Natural killer cell (primary cell): ENCODE results near the gene ARGLU1. TPM values are rescaled to one million over a fixed set of nuclear protein-coding genes. Genes with fewer than 3 reads are reported as not detected.

ENCODE experiments used
- ATAC-seq, 3 donors: fragments of 150-1000 bp in 2 of 3; fragments of 200-7000 bp in 1 of 3; cut with Tn5 transposase; 1 replicate in 1 of 3; 2 replicates in 2 of 3; pipeline ENCODE4 v1.10.0; 2021; ENCODE audit warnings: mild to moderate bottlenecking in 2 of 3, moderate library complexity in 2 of 3
- DNase-seq, 2 donors: peaks; one replicate each; pipeline versions ENCODE4 v3.0.0 to v3.0.0-alpha.2; 2013 to 2021; ENCODE audit warnings: mixed read lengths in 1 of 2
- H3K27ac ChIP-seq: one replicate; pipeline ENCODE4 v1.5.1; 2013; ENCODE audit warnings: mild to moderate bottlenecking, low read length
- H3K27me3 ChIP-seq: one replicate; pipeline ENCODE4 v1.6.1; 2013; ENCODE audit warnings: low read length; ENCODE audit not compliant: control insufficient read depth, insufficient read depth
- H3K36me3 ChIP-seq: one replicate; pipeline ENCODE4 v1.6.1; 2013; ENCODE audit warnings: low read length; ENCODE audit not compliant: control insufficient read depth, insufficient read depth
- H3K4me1 ChIP-seq: one replicate; pipeline ENCODE4 v1.6.1; 2013; ENCODE audit warnings: low read length; ENCODE audit not compliant: control insufficient read depth, insufficient read depth
- H3K4me3 ChIP-seq: one replicate; pipeline ENCODE4 v1.5.1; 2013; ENCODE audit warnings: low read length
- H3K9me3 ChIP-seq: one replicate; pipeline ENCODE4 v1.6.1; 2013; ENCODE audit warnings: low read length; ENCODE audit not compliant: control insufficient read depth, insufficient read depth
- H3K27ac Mint-ChIP-seq, 2 donors: one replicate each; pipeline ENCODE4 v1.8.0; 2022; ENCODE audit warnings: mild to moderate bottlenecking in 2 of 2, mixed read lengths in 2 of 2, moderate library complexity in 1 of 2
- H3K27me3 Mint-ChIP-seq, 2 donors: one replicate each; pipeline ENCODE4 v1.8.0; 2022; ENCODE audit warnings: low read depth in 2 of 2, mixed read lengths in 2 of 2
- H3K36me3 Mint-ChIP-seq: one replicate; pipeline ENCODE4 v1.8.0; 2022; ENCODE audit warnings: mixed read lengths
- H3K4me1 Mint-ChIP-seq, 2 donors: one replicate each; pipeline ENCODE4 v1.8.0; 2022; ENCODE audit warnings: mixed read lengths in 2 of 2
- H3K4me3 Mint-ChIP-seq: one replicate; pipeline ENCODE4 v1.8.0; 2022; ENCODE audit warnings: mild to moderate bottlenecking, moderate library complexity, mixed read lengths
- H3K9me3 Mint-ChIP-seq, 2 donors: one replicate each; pipeline ENCODE4 v1.8.0; 2022; ENCODE audit warnings: mixed read lengths in 2 of 2
- WGBS: methylation state at CpG from one replicate; pipeline ENCODE4 v1.1.7; 2013; ENCODE audit warnings: missing lambda C conversion rate; ENCODE audit not compliant: insufficient coverage; 5-methylcytosine and 5-hydroxymethylcytosine counted together
- intact Hi-C: fragments of 100-400 bp; cut with micrococcal nuclease; formaldehyde crosslinking; loops from one replicate; pipeline ENCODE4 v1.14.2; 2022
- total RNA-seq, 4 donors: library from RNA; stranded (reverse); fragments of 120-200 nt in 1 of 4; gene quantifications; one replicate each; pipeline versions ENCODE4 v1.2.3 to v1.2.4, GENCODE V29; 2013 to 2022
- TF ChIP-seq, protein P1 (sequence below): fragments of 200-600 bp; IDR thresholded peaks from one replicate; pipeline ENCODE4 v1.8.0; 2022; ENCODE audit warnings: antibody characterized with exemption

Gene ARGLU1
- total RNA-seq, 3 donors from 2014 or later (not counting 1 experiment from before 2014, with no cell fraction given): 158 to 179 (median 161) TPM

DNA sequence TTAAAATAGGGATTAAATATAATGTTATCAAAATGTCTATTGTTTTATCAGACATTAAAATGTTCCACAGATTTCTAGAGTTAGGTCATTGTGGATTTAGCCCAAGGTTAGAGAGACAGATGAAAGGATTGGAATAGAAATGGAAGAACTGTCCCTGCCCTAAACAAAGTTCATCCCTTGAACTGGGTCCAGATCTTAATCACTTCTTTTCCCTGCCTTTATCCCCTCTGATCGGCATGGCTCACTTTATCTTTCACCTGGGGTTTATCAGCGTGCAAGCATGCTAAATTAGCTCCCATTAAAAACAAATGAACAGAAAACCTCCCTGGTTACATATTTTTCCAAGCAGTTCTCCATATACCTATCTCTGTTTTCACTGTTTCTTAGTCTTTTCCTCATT is 23.4 kb upstream of the ARGLU1 start:
- Histone ChIP-seq H3K4me3 (no peak overlapping the region), H3K36me3 (no peaks in the 10 kb centered on the region), H3K4me1 (no peaks in the 10 kb centered on the region), H3K27me3 (no peaks in the 10 kb centered on the region), H3K9me3 (peaks cover under 1% of the 10 kb centered on the region), H3K27ac (no peak overlapping the region)
- no peak overlapping the region for H3K27ac Mint-ChIP-seq
- DNase-seq (no peak), ATAC-seq (no peak)
- peaks cover 14 to 30% of the 10 kb centered on the region in 2 donors for H3K27me3 Mint-ChIP-seq
- no peaks in the 10 kb centered on the region for H3K36me3 Mint-ChIP-seq
- TF ChIP-seq, protein P1, sequence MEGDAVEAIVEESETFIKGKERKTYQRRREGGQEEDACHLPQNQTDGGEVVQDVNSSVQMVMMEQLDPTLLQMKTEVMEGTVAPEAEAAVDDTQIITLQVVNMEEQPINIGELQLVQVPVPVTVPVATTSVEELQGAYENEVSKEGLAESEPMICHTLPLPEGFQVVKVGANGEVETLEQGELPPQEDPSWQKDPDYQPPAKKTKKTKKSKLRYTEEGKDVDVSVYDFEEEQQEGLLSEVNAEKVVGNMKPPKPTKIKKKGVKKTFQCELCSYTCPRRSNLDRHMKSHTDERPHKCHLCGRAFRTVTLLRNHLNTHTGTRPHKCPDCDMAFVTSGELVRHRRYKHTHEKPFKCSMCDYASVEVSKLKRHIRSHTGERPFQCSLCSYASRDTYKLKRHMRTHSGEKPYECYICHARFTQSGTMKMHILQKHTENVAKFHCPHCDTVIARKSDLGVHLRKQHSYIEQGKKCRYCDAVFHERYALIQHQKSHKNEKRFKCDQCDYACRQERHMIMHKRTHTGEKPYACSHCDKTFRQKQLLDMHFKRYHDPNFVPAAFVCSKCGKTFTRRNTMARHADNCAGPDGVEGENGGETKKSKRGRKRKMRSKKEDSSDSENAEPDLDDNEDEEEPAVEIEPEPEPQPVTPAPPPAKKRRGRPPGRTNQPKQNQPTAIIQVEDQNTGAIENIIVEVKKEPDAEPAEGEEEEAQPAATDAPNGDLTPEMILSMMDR: no peak
- WGBS: 93% methylated on average over 2 of the region's 2 CpGs
- H3K9me3 Mint-ChIP-seq: peaks cover 0 to 3% of the 10 kb centered on the region in 2 donors
- intact Hi-C loops: no loop called here
- no peaks in the 10 kb centered on the region for H3K4me1 Mint-ChIP-seq
- no peak overlapping the region for H3K4me3 Mint-ChIP-seq

- Histone ChIP-seq H3K27ac (no peak overlapping the region), H3K27me3 (no peaks in the 10 kb centered on the region), H3K9me3 (peaks cover 10% of the 10 kb centered on the region), H3K4me1 (no peaks in the 10 kb centered on the region), H3K36me3 (no peaks in the 10 kb centered on the region), H3K4me3 (no peak overlapping the region)
- Mint-ChIP-seq H3K27ac (no peak overlapping the region), H3K36me3 (peaks cover 6% of the 10 kb centered on the region), H3K9me3 (peaks cover 2 to 5% of the 10 kb centered on the region in 2 donors), H3K4me1 (no peaks in the 10 kb centered on the region), H3K27me3 (peaks cover 14 to 28% of the 10 kb centered on the region in 2 donors), H3K4me3 (no peak overlapping the region)
- ATAC-seq (no peak), DNase-seq (no peak)
- TF ChIP-seq, protein P1: no peak
- intact Hi-C loops: no loop called here
- WGBS: 85% methylated on average over 5 of the region's 5 CpGs
These were observed 21.8 kb upstream of the ARGLU1 start for GRCh38 chr13:106589716-106590115.

- no peak overlapping the region for H3K4me3 ChIP-seq
- no peaks in the 10 kb centered on the region for H3K4me1 Mint-ChIP-seq
- no peak overlapping the region for H3K27ac ChIP-seq
- peaks cover 3 to 5% of the 10 kb centered on the region in 2 donors for H3K9me3 Mint-ChIP-seq
- H3K36me3 Mint-ChIP-seq: peaks cover 6% of the 10 kb centered on the region
- 87% methylated on average over 4 of the region's 4 CpGs for WGBS
- H3K27me3 Mint-ChIP-seq: peaks cover 14 to 28% of the 10 kb centered on the region in 2 donors
- DNase-seq: no peak
- intact Hi-C loops: no loop called here
- H3K27me3 ChIP-seq: no peaks in the 10 kb centered on the region
- H3K4me1 ChIP-seq: no peaks in the 10 kb centered on the region
- TF ChIP-seq, protein P1: no peak
- H3K27ac Mint-ChIP-seq: no peak overlapping the region
- peaks cover 10% of the 10 kb centered on the region for H3K9me3 ChIP-seq
- no peak overlapping the region for H3K4me3 Mint-ChIP-seq
- no peak for ATAC-seq
- no peaks in the 10 kb centered on the region for H3K36me3 ChIP-seq
These were observed 20.4 kb upstream of the ARGLU1 start for GRCh38 chr13:106588367-106588766.

DNA sequence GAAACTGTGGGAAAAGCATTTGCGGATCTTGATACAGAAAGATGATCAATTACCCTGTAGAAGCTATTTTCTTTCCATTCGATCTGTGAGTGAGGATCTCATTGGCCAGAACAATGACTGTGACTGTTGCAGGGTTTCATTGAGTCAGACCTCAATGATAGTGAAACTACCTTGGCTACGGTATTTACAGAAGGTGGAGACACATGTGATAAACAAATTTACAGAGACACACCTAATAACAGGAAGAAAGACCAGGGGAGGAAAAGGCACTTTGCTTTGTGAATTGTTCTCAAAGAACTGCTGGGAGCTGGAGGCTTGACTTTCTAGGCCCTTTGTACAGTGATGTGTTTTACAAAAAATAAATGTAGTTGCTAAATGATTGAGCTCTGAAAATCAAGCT is 19.9 kb upstream of the ARGLU1 start:
- WGBS: 88% methylated on average over 2 of the region's 3 CpGs
- Histone ChIP-seq H3K27me3 (no peaks in the 10 kb centered on the region), H3K4me1 (no peaks in the 10 kb centered on the region), H3K36me3 (no peaks in the 10 kb centered on the region), H3K4me3 (no peak overlapping the region), H3K9me3 (peaks cover 10% of the 10 kb centered on the region), H3K27ac (no peak overlapping the region)
- Mint-ChIP-seq H3K27ac (no peak overlapping the region), H3K9me3 (peaks cover 3 to 5% of the 10 kb centered on the region in 2 donors), H3K4me1 (no peaks in the 10 kb centered on the region), H3K4me3 (no peak overlapping the region), H3K36me3 (peaks cover 6% of the 10 kb centered on the region), H3K27me3 (peaks cover 8 to 24% of the 10 kb centered on the region in 2 donors)
- intact Hi-C loops: no loop called here
- DNase-seq (no peak), ATAC-seq (no peak)
- TF ChIP-seq, protein P1: no peak
